ENCODE results near the gene BMAL2.

The BMAL2 gene

GRCh38 chr12:27367078-27367477, 34.4 kb downstream of the BMAL2 start:
- TF ChIP-seq TEAD4 (IDR thresholded peaks at IDR 0.05): no peak
- TF ChIP-seq RAD21 (IDR thresholded peaks at IDR 0.05; ENCODE audit: low read depth): no peak
- no peak for TF ChIP-seq TCF12 (IDR thresholded peaks at IDR 0.05; ENCODE audit: low read depth)
- TF ChIP-seq YY1 (IDR thresholded peaks at IDR 0.05; ENCODE audit: low read depth): no peak
- no peak for TF ChIP-seq USF1 (IDR thresholded peaks at IDR 0.05)
- no peak for TF ChIP-seq CEBPB (IDR thresholded peaks at IDR 0.05)
- no peak for TF ChIP-seq FOXM1 (IDR thresholded peaks at IDR 0.05; ENCODE audit: borderline replicate concordance, low read depth)
- TF ChIP-seq NFIC (IDR thresholded peaks at IDR 0.05): no peak
- no peak for TF ChIP-seq CREB1 (IDR thresholded peaks at IDR 0.05; ENCODE audit: low read depth)
- no peak for TF ChIP-seq EP300 (IDR thresholded peaks at IDR 0.05; ENCODE audit: borderline replicate concordance)
- TF ChIP-seq ZBTB7A (IDR thresholded peaks at IDR 0.05; ENCODE audit: low read depth): no peak
- TF ChIP-seq REST (IDR thresholded peaks at IDR 0.05; ENCODE audit: low read depth): no peak
- no peak for TF ChIP-seq MAX (IDR thresholded peaks at IDR 0.05)
- TF ChIP-seq EGR1 (IDR thresholded peaks at IDR 0.05): no peak

- TF ChIP-seq TEAD4 (IDR thresholded peaks at IDR 0.05) (no peak), FOXM1 (IDR thresholded peaks at IDR 0.05; ENCODE audit: borderline replicate concordance, low read depth) (no peak), YY1 (IDR thresholded peaks at IDR 0.05; ENCODE audit: low read depth) (no peak), RAD21 (IDR thresholded peaks at IDR 0.05; ENCODE audit: low read depth) (no peak), NFIC (IDR thresholded peaks at IDR 0.05) (no peak), MAX (IDR thresholded peaks at IDR 0.05) (no peak), CREB1 (IDR thresholded peaks at IDR 0.05; ENCODE audit: low read depth) (no peak)
These were observed 49.6 kb downstream of the BMAL2 start for GRCh38 chr12:27382171-27382795.

Measured in Ishikawa (cell line).